ENCODE data around the gene DAAM2. TPM values are rescaled to one million over a fixed set of nuclear protein-coding genes. Genes with fewer than 3 reads are reported as not detected.

DAAM2 gene
- total RNA-seq: 10 to 100 TPM; 61.3 to 75.9 TPM

GRCh38 chr6:39791850-39792539 lies at the start of gene DAAM2:
Gene DAAM2, plus strand, starts transcription at chr6:39792376. Its CDS starts 63,927 bp downstream, at chr6:39856303.

GRCh38 chr6:39934131-39934757 lies 142.1 kb downstream of the DAAM2 start, which contains the start of gene MOCS1:
Gene MOCS1, minus strand, starts transcription at chr6:39934462. Its CDS starts 45 bp downstream, at chr6:39934417.

Other genes with a start within 250 kb of the DAAM2 start
- gene KIF6, start 67.0 kb upstream of the DAAM2 start, total RNA-seq: 1 to 10 TPM; 5.3 to 7.9 TPM
- 10 to 100 TPM; 13.7 to 17.9 TPM for gene MOCS1, start 142.1 kb downstream of the DAAM2 start, total RNA-seq